ENCODE results near the gene CDC37L1. TPM values are rescaled to one million over a fixed set of nuclear protein-coding genes. Genes with fewer than 3 reads are reported as not detected.

CDC37L1 gene
- total RNA-seq, 6 experiments from 2014 or later = 11.0 to 16.5 (median 12.0) TPM

GRCh38 chr9:4689687-4690104 is 10.3 kb downstream of the CDC37L1 start:
- peaks cover 16% of the 10 kb centered on the region for H3K36me3 Mint-ChIP-seq (ENCODE audit: low read depth)
- H3K4me1 Mint-ChIP-seq (ENCODE audit: low read depth) = peaks cover 41% of the 10 kb centered on the region
- H3K27me3 Mint-ChIP-seq (ENCODE audit: insufficient read depth) = no peaks in the 10 kb centered on the region
- no peak for TF ChIP-seq CTCF (IDR thresholded peaks at IDR 0.05)
- H3K4me3 Mint-ChIP-seq = no peak overlapping the region
- H3K27ac Mint-ChIP-seq = no peak overlapping the region
- no peak for DNase-seq
- no peaks in the 10 kb centered on the region for H3K9me3 Mint-ChIP-seq

- Mint-ChIP-seq H3K27me3 (ENCODE audit: insufficient read depth) (no peaks in the 10 kb centered on the region), H3K36me3 (ENCODE audit: low read depth) (peaks cover 13% of the 10 kb centered on the region), H3K4me3 (no peak overlapping the region), H3K27ac (no peak overlapping the region), H3K4me1 (ENCODE audit: low read depth) (peaks cover 37% of the 10 kb centered on the region), H3K9me3 (no peaks in the 10 kb centered on the region)
- DNase-seq = no peak
- TF ChIP-seq CTCF (IDR thresholded peaks at IDR 0.05) = no peak
Measured at GRCh38 chr9:4690144-4690543, 10.8 kb downstream of the CDC37L1 start.

GRCh38 chr9:4691795-4692194 is 12.4 kb downstream of the CDC37L1 start:
- TF ChIP-seq CTCF (IDR thresholded peaks at IDR 0.05) = no peak
- H3K27me3 Mint-ChIP-seq (ENCODE audit: insufficient read depth) = no peaks in the 10 kb centered on the region; the same call in 1 of the 2 replicates
- H3K27ac Mint-ChIP-seq = no peak overlapping the region
- peak; percentile 72 for DNase-seq
- no peak overlapping the region for H3K4me3 Mint-ChIP-seq
- peaks cover 17% of the 10 kb centered on the region for H3K36me3 Mint-ChIP-seq (ENCODE audit: low read depth)
- no peaks in the 10 kb centered on the region for H3K9me3 Mint-ChIP-seq
- peaks cover 31% of the 10 kb centered on the region for H3K4me1 Mint-ChIP-seq (ENCODE audit: low read depth)

- TF ChIP-seq CTCF (IDR thresholded peaks at IDR 0.05) = no peak
- H3K36me3 Mint-ChIP-seq (ENCODE audit: low read depth) = peaks cover 24% of the 10 kb centered on the region
- H3K4me1 Mint-ChIP-seq (ENCODE audit: low read depth) = peaks cover 23% of the 10 kb centered on the region
- H3K27ac Mint-ChIP-seq = no peak overlapping the region
- no peak overlapping the region for H3K4me3 Mint-ChIP-seq
- no peaks in the 10 kb centered on the region; the same call in 1 of the 2 replicates for H3K27me3 Mint-ChIP-seq (ENCODE audit: insufficient read depth)
- no peak for DNase-seq
- no peaks in the 10 kb centered on the region for H3K9me3 Mint-ChIP-seq
Measured at GRCh38 chr9:4700091-4700490, 20.7 kb downstream of the CDC37L1 start.

GRCh38 chr9:4700932-4701331 is 21.6 kb downstream of the CDC37L1 start:
- H3K4me3 Mint-ChIP-seq = no peak overlapping the region
- no peaks in the 10 kb centered on the region; the same call in 1 of the 2 replicates for H3K27me3 Mint-ChIP-seq (ENCODE audit: insufficient read depth)
- DNase-seq = no peak
- no peak overlapping the region for H3K27ac Mint-ChIP-seq
- H3K4me1 Mint-ChIP-seq (ENCODE audit: low read depth) = peaks cover 22% of the 10 kb centered on the region
- H3K36me3 Mint-ChIP-seq (ENCODE audit: low read depth) = peaks cover 27% of the 10 kb centered on the region
- TF ChIP-seq CTCF (IDR thresholded peaks at IDR 0.05) = no peak
- H3K9me3 Mint-ChIP-seq = no peaks in the 10 kb centered on the region

- no peaks in the 10 kb centered on the region for H3K9me3 Mint-ChIP-seq
- no peaks in the 10 kb centered on the region for H3K27me3 Mint-ChIP-seq (ENCODE audit: insufficient read depth)
- DNase-seq = no peak
- H3K27ac Mint-ChIP-seq = no peak overlapping the region
- no peak for TF ChIP-seq CTCF (IDR thresholded peaks at IDR 0.05)
- no peak overlapping the region for H3K4me3 Mint-ChIP-seq
- peaks cover 16% of the 10 kb centered on the region for H3K4me1 Mint-ChIP-seq (ENCODE audit: low read depth)
- H3K36me3 Mint-ChIP-seq (ENCODE audit: low read depth) = peaks cover 27% of the 10 kb centered on the region
Measured at GRCh38 chr9:4701526-4701925, 22.2 kb downstream of the CDC37L1 start.
